Tibial artery (tissue), 4 donors: ENCODE data around the gene EXOC1.

Experiments used
- DNase-seq, 2 donors: peaks; one replicate each; pipeline ENCODE4 v3.0.0-alpha.2; 2019
- H3K27ac ChIP-seq, 2 donors: fragments of 200-600 bp; sonication (generic) in 1 of 2; 1 replicate in 1 of 2; 2 replicates in 1 of 2; pipeline ENCODE4 v1.5.1; 2018 to 2019; ENCODE audit warnings: mild to moderate bottlenecking in 1 of 2
- H3K27me3 ChIP-seq, 2 donors: fragments of 200-600 bp; sonication (generic) in 1 of 2; one replicate each; pipeline versions ENCODE4 v1.5.1 to v1.6.0; 2016 to 2019
- H3K36me3 ChIP-seq, 3 donors: fragments of 200-600 bp; sonication (generic) in 2 of 3; one replicate each; pipeline ENCODE4 v1.5.1; 2016 to 2019; ENCODE audit warnings: mild to moderate bottlenecking in 2 of 3
- H3K4me1 ChIP-seq, 4 donors: fragments of 200-600 bp; sonication (generic) in 2 of 4; 1 replicate in 3 of 4; 2 replicates in 1 of 4; pipeline ENCODE4 v1.5.1; 2016 to 2019
- H3K4me3 ChIP-seq, 2 donors: fragments of 200-600 bp; sonication (generic) in 1 of 2; 1 replicate in 1 of 2; 2 replicates in 1 of 2; pipeline ENCODE4 v1.5.1; 2018 to 2019; ENCODE audit warnings: mild to moderate bottlenecking in 2 of 2
- H3K9me3 ChIP-seq, 3 donors: fragments of 200-600 bp; sonication (generic) in 1 of 3; one replicate each; pipeline ENCODE4 v1.5.1; 2016 to 2019
- CTCF ChIP-seq, 2 experiments: fragments of 200-600 bp in 1 of 2; fragments of 450-650 bp in 1 of 2; IDR thresholded peaks; one replicate each; pipeline ENCODE4 v1.5.1; 2017 to 2019; ENCODE audit warnings: antibody characterized with exemption in 2 of 2, mild to moderate bottlenecking in 1 of 2, moderate library complexity in 1 of 2
- intact Hi-C: fragments of 100-400 bp; cut with DNase I; formaldehyde crosslinking; loops from one replicate; pipeline ENCODE4 v1.15.0; 2023; ENCODE audit warnings: low total_unique reads

Gene EXOC1

GRCh38 chr4:55951191-55951922 lies 97.9 kb downstream of the EXOC1 start:
- TF ChIP-seq CTCF (IDR thresholded peaks at IDR 0.05), result no peak
- Histone ChIP-seq H3K27me3 (no peaks in the 10 kb centered on the region), H3K27ac (no peak overlapping the region), H3K4me3 (no peak overlapping the region), H3K9me3 (no peaks in the 10 kb centered on the region), H3K36me3 (peaks cover 0 to 21% (median 14%) of the 10 kb centered on the region in 3 donors), H3K4me1 (peaks cover 0 to 25% (median 10%) of the 10 kb centered on the region in 4 donors)
- intact Hi-C loops, result no loop called here
- no peak for DNase-seq
